Muscle layer of duodenum (tissue), 2 donors: ENCODE measurements around the gene HSPA14.
A peak's percentile ranks its signal among the peaks of the same experiment; 100 is the strongest.

Experiments
- H3K27ac ChIP-seq: one replicate; pipeline ENCODE4 v1.7.0; 2013; ENCODE audit warnings: mild to moderate bottlenecking, low read length
- H3K27me3 ChIP-seq: one replicate; pipeline ENCODE4 v1.7.0; 2013; ENCODE audit warnings: low read depth, mild to moderate bottlenecking, control low read depth, low read length
- H3K36me3 ChIP-seq, 2 donors: one replicate each; pipeline ENCODE4 v1.7.0; 2013; ENCODE audit warnings: low read length in 2 of 2, control low read depth in 1 of 2, mild to moderate bottlenecking in 1 of 2; ENCODE audit not compliant: insufficient read depth in 2 of 2, control insufficient read depth in 1 of 2
- H3K4me1 ChIP-seq, 2 donors: one replicate each; pipeline ENCODE4 v1.7.0; 2013; ENCODE audit warnings: low read length in 2 of 2, mild to moderate bottlenecking in 2 of 2, control low read depth in 1 of 2, moderate library complexity in 1 of 2; ENCODE audit not compliant: insufficient read depth in 2 of 2, control insufficient read depth in 1 of 2
- H3K4me3 ChIP-seq, 2 donors: one replicate each; pipeline ENCODE4 v1.7.0; 2013; ENCODE audit warnings: low read length in 2 of 2, low read depth in 1 of 2, mild to moderate bottlenecking in 1 of 2
- H3K9me3 ChIP-seq, 2 donors: one replicate each; pipeline ENCODE4 v1.7.0; 2013; ENCODE audit warnings: low read length in 2 of 2, control low read depth in 1 of 2, mild to moderate bottlenecking in 1 of 2; ENCODE audit not compliant: control insufficient read depth in 1 of 2
- donor health status: healthy.

HSPA14 gene

DNA sequence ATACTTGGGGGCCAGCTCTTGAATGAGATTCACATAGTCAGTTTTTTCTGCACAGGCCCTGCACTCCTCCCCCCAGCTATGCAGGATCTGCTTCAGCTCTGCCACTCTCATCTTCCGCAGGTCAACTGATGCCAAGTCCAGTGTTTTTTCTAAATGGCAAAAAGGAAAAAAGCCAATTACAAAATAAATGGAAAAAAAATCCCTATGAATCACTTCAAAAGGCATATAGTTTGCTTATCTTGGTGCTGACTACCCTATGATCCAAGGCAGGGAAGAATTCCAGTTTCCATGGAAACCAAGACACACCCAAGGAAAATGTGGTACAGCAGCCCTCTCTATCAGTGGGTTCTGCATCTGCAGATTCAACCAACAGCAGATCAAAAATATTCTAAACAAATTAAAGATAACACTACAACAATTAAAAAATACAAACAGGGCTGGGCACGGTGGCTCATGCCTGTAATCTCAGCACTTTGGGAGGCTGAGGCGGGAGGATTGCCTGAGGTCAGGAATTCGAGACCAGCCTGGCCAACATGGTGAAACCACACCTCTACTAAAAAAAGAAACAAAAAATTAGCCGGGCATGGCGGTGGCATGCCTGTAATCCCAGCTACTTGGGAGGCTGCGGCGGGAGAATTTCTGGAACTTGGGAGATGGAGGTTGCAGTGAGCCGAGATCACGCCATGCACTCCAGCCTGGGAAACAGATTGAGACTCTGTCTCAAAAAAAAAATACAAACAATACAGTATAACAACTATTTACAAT, 17.9 kb upstream of the HSPA14 start:
- H3K27ac ChIP-seq: no peak overlapping the region
- H3K9me3 ChIP-seq: no peaks in the 10 kb centered on the region

GRCh38 chr10:14820775-14821154, 17.3 kb upstream of the HSPA14 start:
- Histone ChIP-seq H3K4me1 (peaks cover 0 to 10% of the 10 kb centered on the region in 2 donors), H3K27me3 (no peaks in the 10 kb centered on the region), H3K27ac (no peak overlapping the region), H3K4me3 (no peak overlapping the region), H3K9me3 (no peaks in the 10 kb centered on the region), H3K36me3 (no peaks in the 10 kb centered on the region)

More for the DNA sequence above, 17.9 kb upstream of the HSPA14 start:
- H3K4me3 ChIP-seq: no peak overlapping the region
- H3K27me3 ChIP-seq: no peaks in the 10 kb centered on the region
- H3K36me3 ChIP-seq: no peaks in the 10 kb centered on the region
- H3K4me1 ChIP-seq: peaks cover 0 to 10% of the 10 kb centered on the region in 2 donors

DNA sequence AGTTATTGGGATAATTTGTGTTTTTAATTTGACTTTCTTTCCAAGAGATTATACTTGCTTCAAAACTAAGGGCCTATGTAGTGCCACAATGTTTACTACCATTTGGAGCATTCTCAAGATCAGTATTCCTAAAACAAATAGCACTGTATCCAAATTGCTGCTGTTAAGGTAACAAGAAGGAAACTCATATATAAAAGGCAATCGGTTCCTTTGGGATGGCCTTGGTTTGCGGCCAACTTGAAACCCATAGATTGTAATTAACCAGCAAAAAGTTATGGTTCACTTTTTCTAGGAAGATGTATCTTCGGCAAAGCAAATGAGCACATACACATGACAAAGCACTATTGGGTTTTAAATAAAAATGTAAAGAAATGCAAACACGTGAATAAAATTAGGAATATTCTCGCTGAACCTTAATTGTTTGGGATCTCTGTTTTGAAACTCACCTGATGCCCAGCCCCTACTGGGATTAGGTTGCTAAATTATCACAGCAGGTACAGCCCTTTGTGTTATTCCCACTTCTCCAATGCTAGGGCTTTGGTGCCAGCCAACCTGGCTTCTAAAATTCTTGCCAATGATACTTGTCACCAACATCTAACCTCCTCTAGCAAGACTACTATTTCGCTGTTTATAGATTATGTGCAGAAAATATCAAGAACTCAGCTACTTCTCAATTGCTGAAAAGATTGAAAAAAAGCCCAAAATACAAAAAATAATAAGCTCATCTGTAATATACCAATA, 16.3 kb upstream of the HSPA14 start:
- Histone ChIP-seq H3K27ac (no peak overlapping the region), H3K4me1 (peaks cover 0 to 10% of the 10 kb centered on the region in 2 donors), H3K36me3 (no peaks in the 10 kb centered on the region), H3K9me3 (no peaks in the 10 kb centered on the region), H3K4me3 (no peak overlapping the region), H3K27me3 (no peaks in the 10 kb centered on the region)

DNA sequence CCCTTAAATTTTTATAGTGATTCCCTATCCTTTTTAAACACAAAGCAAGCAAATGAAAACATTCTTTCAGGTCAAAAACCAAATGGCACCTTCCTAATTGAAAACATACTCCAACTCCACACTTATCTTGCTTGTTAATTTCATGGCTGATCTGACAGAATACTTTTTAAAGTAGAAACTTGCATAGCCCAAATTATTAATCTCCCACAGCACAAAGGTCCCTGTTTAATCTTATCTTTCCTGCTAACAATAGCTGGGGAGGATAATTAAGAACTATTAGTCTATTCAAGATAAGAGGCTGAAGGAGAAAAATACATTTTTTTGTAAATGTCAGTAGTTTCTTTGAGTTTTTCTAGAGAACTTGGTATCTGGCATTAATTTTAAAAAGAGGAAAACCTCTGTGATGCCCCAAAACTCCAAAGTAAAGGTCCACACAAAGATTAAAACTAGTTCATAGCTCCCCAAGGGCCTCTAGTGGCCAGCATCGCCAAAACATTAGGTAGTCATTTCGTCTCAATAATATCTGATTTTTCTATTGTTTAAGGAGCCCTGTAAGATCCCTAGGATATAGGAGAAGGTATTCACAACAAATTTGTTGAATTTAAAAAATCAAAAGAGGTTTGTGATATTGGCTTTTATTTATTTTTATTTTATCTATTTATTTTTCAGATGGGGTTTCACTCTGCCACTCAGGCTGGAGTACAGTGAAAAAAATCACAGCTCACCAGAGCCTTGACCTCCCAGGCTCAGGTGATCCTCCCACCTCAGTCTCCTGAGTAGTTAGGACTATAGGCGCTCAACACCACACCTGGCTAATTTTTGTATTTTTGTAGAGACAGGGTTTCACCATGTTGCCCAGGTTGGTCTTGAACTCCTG, 15.0 kb upstream of the HSPA14 start:
- no peaks in the 10 kb centered on the region for H3K27me3 ChIP-seq
- no peaks in the 10 kb centered on the region for H3K36me3 ChIP-seq
- no peaks in the 10 kb centered on the region for H3K9me3 ChIP-seq
- no peak overlapping the region for H3K27ac ChIP-seq
- H3K4me3 ChIP-seq: no peak overlapping the region
- H3K4me1 ChIP-seq: peaks cover 0 to 10% of the 10 kb centered on the region in 2 donors

DNA sequence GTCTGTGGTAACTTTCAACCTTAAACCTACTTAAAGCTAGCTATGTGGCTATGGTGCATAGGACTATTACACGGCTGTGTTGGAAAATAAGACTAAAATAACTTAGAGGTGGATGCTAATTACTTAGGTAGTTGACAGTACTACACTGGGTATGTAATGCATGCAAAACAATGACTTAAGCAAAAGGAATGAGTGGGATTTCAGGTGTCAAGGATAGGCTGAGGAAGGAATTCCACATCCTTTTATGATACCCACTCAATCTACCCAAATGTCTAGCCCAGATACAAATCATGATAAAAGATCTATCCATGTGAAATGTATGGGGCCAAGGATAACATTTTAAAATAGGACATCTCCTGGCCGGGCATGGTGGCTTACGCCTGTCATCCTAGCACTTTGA, 14.1 kb upstream of the HSPA14 start:
- H3K27me3 ChIP-seq: no peaks in the 10 kb centered on the region
- no peaks in the 10 kb centered on the region for H3K9me3 ChIP-seq
- no peak overlapping the region for H3K4me3 ChIP-seq
- no peaks in the 10 kb centered on the region for H3K36me3 ChIP-seq
- H3K27ac ChIP-seq: no peak overlapping the region
- H3K4me1 ChIP-seq: peaks cover 0 to 10% of the 10 kb centered on the region in 2 donors

- Histone ChIP-seq H3K27ac (no peak overlapping the region), H3K4me3 (no peak overlapping the region), H3K9me3 (no peaks in the 10 kb centered on the region), H3K27me3 (no peaks in the 10 kb centered on the region), H3K4me1 (peaks cover 0 to 10% of the 10 kb centered on the region in 2 donors), H3K36me3 (no peaks in the 10 kb centered on the region)
Measured at GRCh38 chr10:14826076-14826829, 11.9 kb upstream of the HSPA14 start.

GRCh38 chr10:14833106-14833505, 5.0 kb upstream of the HSPA14 start:
- Histone ChIP-seq H3K4me3 (no peak overlapping the region), H3K27ac (no peak overlapping the region), H3K9me3 (no peaks in the 10 kb centered on the region), H3K27me3 (no peaks in the 10 kb centered on the region), H3K36me3 (no peaks in the 10 kb centered on the region), H3K4me1 (peaks cover 0 to 4% of the 10 kb centered on the region in 2 donors)

GRCh38 chr10:14836208-14836607, 1.9 kb upstream of the HSPA14 start:
- Histone ChIP-seq H3K9me3 (no peaks in the 10 kb centered on the region), H3K4me3 (no peak overlapping the region), H3K36me3 (peaks cover 0 to 14% of the 10 kb centered on the region in 2 donors), H3K27me3 (no peaks in the 10 kb centered on the region), H3K27ac (no peak overlapping the region), H3K4me1 (peaks cover 0 to 14% of the 10 kb centered on the region in 2 donors)

- no peaks in the 10 kb centered on the region for H3K27me3 ChIP-seq
- H3K9me3 ChIP-seq: no peaks in the 10 kb centered on the region
- peaks cover 0 to 14% of the 10 kb centered on the region in 2 donors for H3K4me1 ChIP-seq
Measured at GRCh38 chr10:14837003-14837756, 926 bp upstream of the HSPA14 start.

GRCh38 chr10:14838582-14839304, 637 bp downstream of the HSPA14 start:
- Histone ChIP-seq H3K4me3 (peak overlapping the region; percentile 70 to 96), H3K9me3 (no peaks in the 10 kb centered on the region), H3K27me3 (no peaks in the 10 kb centered on the region), H3K36me3 (peaks cover 25 to 38% of the 10 kb centered on the region in 2 donors), H3K4me1 (peaks cover 0 to 14% of the 10 kb centered on the region in 2 donors), H3K27ac (peak overlapping the region; percentile 87)

More at GRCh38 chr10:14837003-14837756, 926 bp upstream of the HSPA14 start:
- peak overlapping the region; percentile 91 for H3K27ac ChIP-seq
- peaks cover 9 to 22% of the 10 kb centered on the region in 2 donors for H3K36me3 ChIP-seq
- peak overlapping the region; percentile 70 to 96 for H3K4me3 ChIP-seq
